ENCODE results near the gene THSD4. TPM values are rescaled to one million over a fixed set of nuclear protein-coding genes. Genes with fewer than 3 reads are reported as not detected.

THSD4 gene
- total RNA-seq, 5 donors from 2014 or later (not counting 1 experiment from before 2014, with no cell fraction given): 0.03 to 0.23 (median 0.18) TPM; not detected in 2

DNA sequence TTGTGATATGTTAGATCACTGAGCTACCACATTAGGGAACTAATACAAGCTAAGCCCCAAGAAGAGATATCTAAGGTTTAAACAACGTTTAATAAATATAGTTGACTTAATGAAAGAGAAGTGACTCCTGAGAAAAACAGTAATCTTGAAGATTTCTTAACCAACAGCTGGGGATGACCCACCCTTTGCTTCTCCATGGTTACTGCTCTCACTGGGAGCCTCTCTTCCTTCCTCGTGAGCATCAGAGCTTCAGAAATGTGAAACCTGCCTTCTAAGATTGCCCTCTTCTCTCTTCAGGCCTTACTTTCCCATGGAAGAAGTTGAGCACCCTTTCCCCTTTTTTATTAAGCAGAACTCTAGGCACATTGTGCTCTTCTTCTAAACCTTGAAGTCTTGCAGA, 562.9 kb downstream of the THSD4 start:
- peaks cover 2 to 4% of the 10 kb centered on the region in 2 experiments for H3K27me3 ChIP-seq (replicated peaks in 1 of 2; ENCODE audit: control insufficient read depth in 2 of 2, extremely low read depth in 1 of 2, insufficient read depth in 2 of 2, low read length in 1 of 2)
- POLR2A ChIA-PET: no interaction called here
- no peak for ATAC-seq (replicated peaks in 1 of 4)
- no peaks in the 10 kb centered on the region for H3K9me3 ChIP-seq
- no peak overlapping the region for H3K27ac Mint-ChIP-seq
- H3K4me1 Mint-ChIP-seq: peaks cover 0 to 5% (median 2%) of the 10 kb centered on the region in 3 donors
- H3K27me3 Mint-ChIP-seq: peaks cover 33 to 51% of the 10 kb centered on the region in 2 donors
- no peaks in the 10 kb centered on the region for H3K36me3 ChIP-seq (ENCODE audit: control insufficient read depth in 2 of 2, extremely low read depth in 1 of 2, insufficient read depth in 1 of 2, low read length in 1 of 2)
- no peak overlapping the region for H3K4me3 ChIP-seq (ENCODE audit: control insufficient read depth in 1 of 2, extremely low read depth in 1 of 2, low read length in 1 of 2)
- H3K4me3 Mint-ChIP-seq: no peak overlapping the region
- H3K36me3 Mint-ChIP-seq: no peaks in the 10 kb centered on the region
- no peak overlapping the region for H3K27ac ChIP-seq (ENCODE audit: low read length)
- no peaks in the 10 kb centered on the region for H3K4me1 ChIP-seq (ENCODE audit: control insufficient read depth in 1 of 2, extremely low read depth in 1 of 2, insufficient read depth in 2 of 2, low read length in 2 of 2)
- no peaks in the 10 kb centered on the region for H3K9me3 Mint-ChIP-seq
- CTCF ChIA-PET: no interaction called here
- no peak for DNase-seq
- WGBS (ENCODE audit: insufficient coverage): no CpG with 5 or more reads among the region's 2 CpGs

DNA sequence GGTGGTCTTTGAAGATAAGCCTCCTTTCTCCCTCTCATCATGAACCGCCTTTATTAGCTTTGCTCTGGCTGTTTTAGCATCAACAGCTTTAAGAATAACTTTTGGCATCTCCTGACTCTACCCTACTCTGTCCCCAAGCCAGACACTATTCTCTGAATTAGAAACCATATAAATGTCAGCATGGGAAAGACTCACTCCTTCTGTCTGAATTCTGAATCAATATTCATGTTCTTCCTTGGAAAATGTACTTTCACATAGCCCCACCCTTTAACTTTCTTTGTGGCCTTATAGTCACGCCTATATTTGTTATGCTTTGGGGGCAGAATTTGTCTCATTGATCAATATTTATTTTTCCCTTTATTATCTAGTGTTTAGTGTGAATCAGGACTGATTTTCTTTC, 563.3 kb downstream of the THSD4 start:
- peaks cover 0 to 5% (median 2%) of the 10 kb centered on the region in 3 donors for H3K4me1 Mint-ChIP-seq
- H3K36me3 ChIP-seq (ENCODE audit: control insufficient read depth in 2 of 2, extremely low read depth in 1 of 2, insufficient read depth in 1 of 2, low read length in 1 of 2): no peaks in the 10 kb centered on the region
- H3K4me1 ChIP-seq (ENCODE audit: control insufficient read depth in 1 of 2, extremely low read depth in 1 of 2, insufficient read depth in 2 of 2, low read length in 2 of 2): no peaks in the 10 kb centered on the region
- no peak overlapping the region for H3K27ac ChIP-seq (ENCODE audit: low read length)
- no peaks in the 10 kb centered on the region for H3K9me3 Mint-ChIP-seq
- no peaks in the 10 kb centered on the region for H3K36me3 Mint-ChIP-seq
- no peak overlapping the region for H3K27ac Mint-ChIP-seq
- ChIA-PET POLR2A (no interaction called here), CTCF (no interaction called here)
- no peak overlapping the region for H3K4me3 Mint-ChIP-seq
- DNase-seq: no peak
- ATAC-seq (replicated peaks in 1 of 4): no peak
- WGBS (ENCODE audit: insufficient coverage): no CpG with 5 or more reads among the region's 2 CpGs
- H3K9me3 ChIP-seq: no peaks in the 10 kb centered on the region
- H3K4me3 ChIP-seq (ENCODE audit: control insufficient read depth in 1 of 2, extremely low read depth in 1 of 2, low read length in 1 of 2): no peak overlapping the region
- peaks cover 29 to 47% of the 10 kb centered on the region in 2 donors for H3K27me3 Mint-ChIP-seq
- H3K27me3 ChIP-seq (replicated peaks in 1 of 2; ENCODE audit: control insufficient read depth in 2 of 2, extremely low read depth in 1 of 2, insufficient read depth in 2 of 2, low read length in 1 of 2): peaks cover 2 to 4% of the 10 kb centered on the region in 2 experiments

DNA sequence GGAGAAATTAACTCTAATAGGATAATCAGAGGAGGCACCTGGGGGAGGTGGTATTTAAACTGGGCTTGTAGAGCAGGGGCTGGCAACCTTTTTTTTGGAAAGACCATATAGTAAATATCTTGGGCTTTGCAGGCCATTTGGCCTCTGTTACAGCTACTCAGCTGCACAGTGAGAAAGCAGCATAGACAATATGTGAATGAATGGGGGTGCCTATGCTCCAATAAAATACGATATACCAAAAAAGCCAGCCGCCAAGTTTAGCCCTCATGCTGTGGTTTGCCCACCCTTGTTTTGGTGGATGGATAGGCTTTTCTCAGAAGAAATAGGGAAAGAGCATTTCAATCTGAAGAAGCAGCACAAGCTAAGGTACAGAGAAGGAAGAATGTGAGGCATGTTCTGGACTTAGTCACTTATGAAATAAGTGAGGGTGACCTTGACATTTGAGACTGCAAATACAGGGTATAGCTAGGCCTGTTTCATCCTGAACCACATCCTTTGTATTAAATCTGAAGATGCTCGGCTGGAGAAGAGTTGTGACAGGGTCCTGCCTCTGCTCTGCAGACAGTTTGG, 564.0 kb downstream of the THSD4 start:
- Histone ChIP-seq H3K4me1 (ENCODE audit: control insufficient read depth in 1 of 2, extremely low read depth in 1 of 2, insufficient read depth in 2 of 2, low read length in 2 of 2) (no peaks in the 10 kb centered on the region), H3K9me3 (no peaks in the 10 kb centered on the region), H3K4me3 (ENCODE audit: control insufficient read depth in 1 of 2, extremely low read depth in 1 of 2, low read length in 1 of 2) (no peak overlapping the region), H3K27me3 (replicated peaks in 1 of 2; ENCODE audit: control insufficient read depth in 2 of 2, extremely low read depth in 1 of 2, insufficient read depth in 2 of 2, low read length in 1 of 2) (peaks cover 2 to 4% of the 10 kb centered on the region in 2 experiments), H3K27ac (ENCODE audit: low read length) (no peak overlapping the region), H3K36me3 (ENCODE audit: control insufficient read depth in 2 of 2, extremely low read depth in 1 of 2, insufficient read depth in 1 of 2, low read length in 1 of 2) (no peaks in the 10 kb centered on the region)
- no peak overlapping the region for H3K4me3 Mint-ChIP-seq
- no peak for DNase-seq
- CTCF ChIA-PET: no interaction called here
- no peaks in the 10 kb centered on the region for H3K36me3 Mint-ChIP-seq
- WGBS (ENCODE audit: insufficient coverage): 56% methylated on average over 3 of the region's 3 CpGs
- no peak for ATAC-seq (replicated peaks in 1 of 4)
- peaks cover 0 to 5% (median 2%) of the 10 kb centered on the region in 3 donors for H3K4me1 Mint-ChIP-seq
- H3K27me3 Mint-ChIP-seq: peaks cover 25 to 40% of the 10 kb centered on the region in 2 donors
- no peak overlapping the region for H3K27ac Mint-ChIP-seq
- H3K9me3 Mint-ChIP-seq: no peaks in the 10 kb centered on the region
- POLR2A ChIA-PET: no interaction called here

DNA sequence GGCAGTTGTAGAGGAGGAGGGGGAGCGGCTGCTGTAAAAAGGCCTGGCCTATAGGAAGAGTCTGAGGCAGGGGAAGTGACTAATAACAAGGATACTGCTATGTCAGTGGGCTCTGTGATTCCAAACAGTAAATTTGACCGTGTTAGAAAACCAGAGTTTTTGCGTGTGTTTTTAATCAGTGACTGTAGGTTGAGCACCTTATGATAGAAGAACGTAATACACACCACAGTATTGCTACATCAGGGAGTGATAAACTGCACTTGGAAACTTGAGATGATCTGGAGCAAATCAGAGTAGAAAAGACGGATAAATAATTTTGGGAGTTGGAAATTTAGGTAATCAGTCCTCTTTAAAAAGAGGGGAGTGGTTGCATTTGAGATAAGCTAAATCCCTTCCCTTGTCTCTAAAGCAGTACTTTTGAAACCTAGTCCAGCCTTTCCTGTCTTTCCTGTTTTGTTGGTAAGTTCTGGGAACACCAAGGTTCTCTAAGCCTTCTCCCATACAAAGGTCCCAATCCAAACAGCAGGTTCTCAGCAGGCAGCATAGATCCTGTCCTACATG, 564.6 kb downstream of the THSD4 start:
- H3K27me3 Mint-ChIP-seq: peaks cover 22 to 38% of the 10 kb centered on the region in 2 donors
- H3K4me3 Mint-ChIP-seq: no peak overlapping the region
- POLR2A ChIA-PET: no interaction called here
- no peak overlapping the region for H3K27ac ChIP-seq (ENCODE audit: low read length)
- no peaks in the 10 kb centered on the region for H3K4me1 ChIP-seq (ENCODE audit: control insufficient read depth in 1 of 2, extremely low read depth in 1 of 2, insufficient read depth in 2 of 2, low read length in 2 of 2)
- WGBS (ENCODE audit: insufficient coverage): 58% methylated on average over 2 of the region's 5 CpGs
- H3K27ac Mint-ChIP-seq: no peak overlapping the region
- H3K36me3 Mint-ChIP-seq: no peaks in the 10 kb centered on the region
- H3K27me3 ChIP-seq (replicated peaks in 1 of 2; ENCODE audit: control insufficient read depth in 2 of 2, extremely low read depth in 1 of 2, insufficient read depth in 2 of 2, low read length in 1 of 2): peaks cover 2 to 4% of the 10 kb centered on the region in 2 experiments
- H3K9me3 ChIP-seq: no peaks in the 10 kb centered on the region
- CTCF ChIA-PET: no interaction called here
- H3K9me3 Mint-ChIP-seq: no peaks in the 10 kb centered on the region
- DNase-seq: no peak
- ATAC-seq (replicated peaks in 1 of 4): no peak
- H3K4me3 ChIP-seq (ENCODE audit: control insufficient read depth in 1 of 2, extremely low read depth in 1 of 2, low read length in 1 of 2): no peak overlapping the region
- H3K4me1 Mint-ChIP-seq: peaks cover 0 to 5% (median 2%) of the 10 kb centered on the region in 3 donors
- no peaks in the 10 kb centered on the region for H3K36me3 ChIP-seq (ENCODE audit: control insufficient read depth in 2 of 2, extremely low read depth in 1 of 2, insufficient read depth in 1 of 2, low read length in 1 of 2)

DNA sequence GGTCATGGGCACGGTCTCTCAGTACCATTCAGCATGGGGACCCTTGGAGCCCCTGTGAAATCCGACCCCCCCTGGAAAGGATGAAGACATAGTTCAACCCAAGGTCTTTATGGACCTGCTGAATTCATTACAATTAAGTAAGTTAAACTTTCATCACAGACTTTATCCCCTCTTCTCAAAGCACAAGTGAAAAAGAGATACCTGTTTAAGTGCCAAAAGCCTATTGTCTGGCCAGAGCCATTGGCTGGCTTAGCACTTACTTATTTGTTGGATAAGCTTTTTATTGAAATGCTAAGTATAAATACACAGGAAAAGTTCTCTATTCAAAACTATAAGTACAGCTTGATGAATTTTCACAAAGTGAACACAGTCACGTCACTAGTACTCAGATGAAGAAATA, 566.7 kb downstream of the THSD4 start:
- H3K27ac Mint-ChIP-seq: no peak overlapping the region
- no peak for ATAC-seq (replicated peaks in 1 of 4)
- 100% methylated on average over 1 of the region's 3 CpGs for WGBS (ENCODE audit: insufficient coverage)

DNA sequence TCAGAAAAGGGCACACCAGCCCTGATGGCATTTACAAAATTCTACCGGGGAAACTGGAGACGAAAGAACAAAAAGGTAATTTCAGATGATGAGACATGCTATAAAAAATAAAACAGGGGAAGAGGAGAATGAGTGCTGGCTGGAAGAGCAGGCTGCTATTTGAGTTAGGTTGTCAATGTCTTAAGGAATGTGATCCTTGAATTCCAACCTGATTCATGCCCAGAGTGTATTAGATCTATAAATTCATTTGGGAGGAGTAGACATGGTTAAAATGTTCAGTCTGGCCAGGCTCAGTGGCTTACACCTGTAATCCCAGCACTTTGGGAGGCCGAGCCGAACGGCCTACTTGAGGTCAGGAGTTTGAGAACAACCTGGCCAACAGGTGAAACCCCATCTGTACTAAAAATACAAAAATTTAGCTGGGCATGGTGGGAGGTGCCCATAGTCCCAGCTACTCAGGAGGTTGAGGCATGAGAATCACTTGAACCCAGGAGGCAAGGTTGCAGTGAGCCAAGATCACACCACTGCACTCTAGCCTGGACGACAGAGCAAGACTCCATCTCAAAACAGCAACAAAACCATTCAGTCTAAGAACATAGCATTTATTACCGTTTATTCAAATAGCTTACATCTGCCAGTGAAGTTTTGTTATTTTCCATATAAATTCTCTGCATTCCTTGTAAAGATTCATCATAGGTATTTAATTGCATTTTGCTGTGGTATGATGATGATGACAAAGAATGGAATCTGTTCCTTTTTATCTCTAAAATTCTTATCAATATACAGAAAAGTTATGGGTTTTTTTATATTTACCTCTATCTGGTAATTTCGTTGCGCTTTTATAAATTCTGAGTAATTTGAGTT, 568.4 kb downstream of the THSD4 start:
- no peaks in the 10 kb centered on the region for H3K9me3 ChIP-seq
- Mint-ChIP-seq H3K36me3 (no peaks in the 10 kb centered on the region), H3K27me3 (peaks cover 20 to 22% of the 10 kb centered on the region in 2 donors), H3K27ac (no peak overlapping the region), H3K4me1 (peaks cover 0 to 3% (median 2%) of the 10 kb centered on the region in 3 donors), H3K4me3 (no peak overlapping the region), H3K9me3 (no peaks in the 10 kb centered on the region)
- peaks cover 0 to 8% of the 10 kb centered on the region in 2 experiments for H3K27me3 ChIP-seq (replicated peaks in 1 of 2; ENCODE audit: control insufficient read depth in 2 of 2, extremely low read depth in 1 of 2, insufficient read depth in 2 of 2, low read length in 1 of 2)
- POLR2A ChIA-PET: no interaction called here
- ATAC-seq (replicated peaks in 1 of 4): no peak
- no peak overlapping the region for H3K4me3 ChIP-seq (ENCODE audit: control insufficient read depth in 1 of 2, extremely low read depth in 1 of 2, low read length in 1 of 2)
- WGBS (ENCODE audit: insufficient coverage): 100% methylated on average over 2 of the region's 9 CpGs
- DNase-seq: no peak
- H3K4me1 ChIP-seq (ENCODE audit: control insufficient read depth in 1 of 2, extremely low read depth in 1 of 2, insufficient read depth in 2 of 2, low read length in 2 of 2): no peaks in the 10 kb centered on the region
- H3K36me3 ChIP-seq (ENCODE audit: control insufficient read depth in 2 of 2, extremely low read depth in 1 of 2, insufficient read depth in 1 of 2, low read length in 1 of 2): no peaks in the 10 kb centered on the region
- CTCF ChIA-PET: no interaction called here
- H3K27ac ChIP-seq (ENCODE audit: low read length): no peak overlapping the region

More for the DNA sequence above, 566.7 kb downstream of the THSD4 start:
- Histone ChIP-seq H3K27ac (ENCODE audit: low read length) (no peak overlapping the region), H3K27me3 (replicated peaks in 1 of 2; ENCODE audit: control insufficient read depth in 2 of 2, extremely low read depth in 1 of 2, insufficient read depth in 2 of 2, low read length in 1 of 2) (peaks cover 2 to 4% of the 10 kb centered on the region in 2 experiments), H3K9me3 (no peaks in the 10 kb centered on the region), H3K4me1 (ENCODE audit: control insufficient read depth in 1 of 2, extremely low read depth in 1 of 2, insufficient read depth in 2 of 2, low read length in 2 of 2) (no peaks in the 10 kb centered on the region), H3K36me3 (ENCODE audit: control insufficient read depth in 2 of 2, extremely low read depth in 1 of 2, insufficient read depth in 1 of 2, low read length in 1 of 2) (no peaks in the 10 kb centered on the region), H3K4me3 (ENCODE audit: control insufficient read depth in 1 of 2, extremely low read depth in 1 of 2, low read length in 1 of 2) (no peak overlapping the region)
- Mint-ChIP-seq H3K4me3 (no peak overlapping the region), H3K9me3 (no peaks in the 10 kb centered on the region), H3K27me3 (peaks cover 18 to 27% of the 10 kb centered on the region in 2 donors), H3K36me3 (no peaks in the 10 kb centered on the region), H3K4me1 (peaks cover 0 to 6% (median 4%) of the 10 kb centered on the region in 3 donors)
- CTCF ChIA-PET: interaction anchor here in 1 of 2 donors (0.7 kb wide), 1 partner anchor 241 kb away, joined by 9 read pairs; no protein-coding TSS in a partner anchor
- POLR2A ChIA-PET: no interaction called here
- DNase-seq: no peak

All from T-cell (primary cell).